ENCODE data around the gene SYNDIG1L. TPM values are rescaled to one million over a fixed set of nuclear protein-coding genes. Genes with fewer than 3 reads are reported as not detected.

The SYNDIG1L gene
- total RNA-seq, 1 donor from 2014 or later = not detected

- H3K4me3 Mint-ChIP-seq (ENCODE audit: unreplicated experiment) = no peak overlapping the region
- peaks cover 59% of the 10 kb centered on the region for H3K27me3 Mint-ChIP-seq (ENCODE audit: low read depth)
- TF ChIP-seq, protein P1, sequence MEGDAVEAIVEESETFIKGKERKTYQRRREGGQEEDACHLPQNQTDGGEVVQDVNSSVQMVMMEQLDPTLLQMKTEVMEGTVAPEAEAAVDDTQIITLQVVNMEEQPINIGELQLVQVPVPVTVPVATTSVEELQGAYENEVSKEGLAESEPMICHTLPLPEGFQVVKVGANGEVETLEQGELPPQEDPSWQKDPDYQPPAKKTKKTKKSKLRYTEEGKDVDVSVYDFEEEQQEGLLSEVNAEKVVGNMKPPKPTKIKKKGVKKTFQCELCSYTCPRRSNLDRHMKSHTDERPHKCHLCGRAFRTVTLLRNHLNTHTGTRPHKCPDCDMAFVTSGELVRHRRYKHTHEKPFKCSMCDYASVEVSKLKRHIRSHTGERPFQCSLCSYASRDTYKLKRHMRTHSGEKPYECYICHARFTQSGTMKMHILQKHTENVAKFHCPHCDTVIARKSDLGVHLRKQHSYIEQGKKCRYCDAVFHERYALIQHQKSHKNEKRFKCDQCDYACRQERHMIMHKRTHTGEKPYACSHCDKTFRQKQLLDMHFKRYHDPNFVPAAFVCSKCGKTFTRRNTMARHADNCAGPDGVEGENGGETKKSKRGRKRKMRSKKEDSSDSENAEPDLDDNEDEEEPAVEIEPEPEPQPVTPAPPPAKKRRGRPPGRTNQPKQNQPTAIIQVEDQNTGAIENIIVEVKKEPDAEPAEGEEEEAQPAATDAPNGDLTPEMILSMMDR (IDR thresholded peaks at IDR 0.05) = no peak
- no peak for DNase-seq (ENCODE audit: low spot score)
- peaks cover 3% of the 10 kb centered on the region for H3K36me3 Mint-ChIP-seq (ENCODE audit: low read depth)
- no peak overlapping the region for H3K27ac Mint-ChIP-seq (ENCODE audit: unreplicated experiment)
- H3K9me3 Mint-ChIP-seq (ENCODE audit: low read depth) = peaks cover 6% of the 10 kb centered on the region
- H3K4me1 Mint-ChIP-seq (ENCODE audit: low read depth) = peaks cover 2% of the 10 kb centered on the region
These were observed 1.4 kb downstream of the SYNDIG1L start for GRCh38 chr14:74424606-74425005.

DNA sequence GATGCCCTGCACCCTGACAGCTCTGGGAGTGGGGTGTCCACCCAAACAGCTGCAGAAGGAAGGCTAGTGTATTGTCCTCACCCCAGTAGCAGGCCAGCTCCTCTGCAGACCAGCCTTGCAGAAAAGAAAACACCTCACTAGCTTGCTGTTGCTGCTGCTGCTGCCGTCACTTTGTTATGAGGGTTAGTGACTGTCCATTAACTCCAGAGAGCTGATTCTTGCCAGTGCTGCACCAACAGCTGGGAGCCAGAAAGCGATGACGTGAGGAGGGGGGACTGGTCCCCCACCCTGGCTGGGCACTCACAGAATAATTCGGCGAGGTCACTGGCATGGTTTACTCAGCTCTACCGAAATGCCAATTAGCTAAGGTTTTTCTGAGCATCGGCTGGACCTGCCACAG, 2.8 kb downstream of the SYNDIG1L start:
- H3K27me3 Mint-ChIP-seq (ENCODE audit: low read depth) = peaks cover 47% of the 10 kb centered on the region
- no peak overlapping the region for H3K27ac Mint-ChIP-seq (ENCODE audit: unreplicated experiment)
- peaks cover 6% of the 10 kb centered on the region for H3K9me3 Mint-ChIP-seq (ENCODE audit: low read depth)
- TF ChIP-seq, protein P1 (IDR thresholded peaks at IDR 0.05) = no peak
- no peak for DNase-seq (ENCODE audit: low spot score)
- no peak overlapping the region for H3K4me3 Mint-ChIP-seq (ENCODE audit: unreplicated experiment)
- peaks cover 2% of the 10 kb centered on the region for H3K4me1 Mint-ChIP-seq (ENCODE audit: low read depth)
- H3K36me3 Mint-ChIP-seq (ENCODE audit: low read depth) = peaks cover 3% of the 10 kb centered on the region

DNA sequence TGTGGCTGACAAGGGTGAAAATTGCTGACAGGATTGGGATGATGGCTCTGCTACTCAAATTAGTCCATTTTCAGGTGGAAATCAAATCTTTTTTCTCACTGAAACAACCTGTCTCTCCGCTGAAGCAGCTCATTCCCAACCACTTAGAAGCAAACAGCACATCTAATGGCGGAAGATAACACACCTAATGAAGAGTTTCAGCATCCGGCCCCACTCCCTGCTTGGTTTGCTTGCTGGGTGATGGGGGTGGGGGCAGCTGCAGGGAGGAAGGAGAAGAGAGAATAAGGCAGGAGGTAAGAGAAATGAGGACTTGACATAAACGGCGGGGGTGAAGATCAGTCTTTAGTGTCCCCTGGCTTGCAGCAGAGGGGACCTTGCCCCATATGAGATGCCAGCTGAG, 4.0 kb downstream of the SYNDIG1L start:
- Mint-ChIP-seq H3K27me3 (ENCODE audit: low read depth) (peaks cover 42% of the 10 kb centered on the region), H3K36me3 (ENCODE audit: low read depth) (peaks cover 3% of the 10 kb centered on the region), H3K9me3 (ENCODE audit: low read depth) (peaks cover 6% of the 10 kb centered on the region), H3K4me1 (ENCODE audit: low read depth) (peaks cover 2% of the 10 kb centered on the region), H3K4me3 (ENCODE audit: unreplicated experiment) (no peak overlapping the region), H3K27ac (ENCODE audit: unreplicated experiment) (no peak overlapping the region)
- TF ChIP-seq, protein P1 (IDR thresholded peaks at IDR 0.05) = no peak
- no peak for DNase-seq (ENCODE audit: low spot score)

DNA sequence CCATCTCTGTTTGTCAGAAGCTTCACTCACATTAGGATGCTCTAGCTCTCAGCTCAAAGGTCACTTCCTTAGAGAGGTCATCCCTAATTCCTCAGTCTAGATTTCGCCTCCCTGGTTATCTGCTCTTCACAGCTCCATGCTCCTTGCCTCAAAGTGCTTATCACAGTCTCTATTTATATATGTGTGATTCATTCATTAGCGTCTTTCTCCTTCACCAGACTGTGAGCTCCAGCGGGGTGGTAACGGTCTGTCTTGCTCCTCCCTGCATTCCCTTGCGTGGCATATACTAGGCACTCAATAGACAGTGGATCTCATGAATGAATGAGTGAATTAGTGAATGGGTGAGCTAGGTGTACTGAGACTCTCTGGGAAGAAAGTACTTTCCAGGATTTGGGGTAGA, 6.9 kb downstream of the SYNDIG1L start:
- Mint-ChIP-seq H3K4me3 (ENCODE audit: unreplicated experiment) (no peak overlapping the region), H3K36me3 (ENCODE audit: low read depth) (peaks cover 2% of the 10 kb centered on the region), H3K9me3 (ENCODE audit: low read depth) (peaks cover 6% of the 10 kb centered on the region), H3K4me1 (ENCODE audit: low read depth) (peaks cover 8% of the 10 kb centered on the region), H3K27me3 (ENCODE audit: low read depth) (peaks cover 38% of the 10 kb centered on the region), H3K27ac (ENCODE audit: unreplicated experiment) (no peak overlapping the region)
- no peak for DNase-seq (ENCODE audit: low spot score)
- TF ChIP-seq, protein P1 (IDR thresholded peaks at IDR 0.05) = no peak

DNA sequence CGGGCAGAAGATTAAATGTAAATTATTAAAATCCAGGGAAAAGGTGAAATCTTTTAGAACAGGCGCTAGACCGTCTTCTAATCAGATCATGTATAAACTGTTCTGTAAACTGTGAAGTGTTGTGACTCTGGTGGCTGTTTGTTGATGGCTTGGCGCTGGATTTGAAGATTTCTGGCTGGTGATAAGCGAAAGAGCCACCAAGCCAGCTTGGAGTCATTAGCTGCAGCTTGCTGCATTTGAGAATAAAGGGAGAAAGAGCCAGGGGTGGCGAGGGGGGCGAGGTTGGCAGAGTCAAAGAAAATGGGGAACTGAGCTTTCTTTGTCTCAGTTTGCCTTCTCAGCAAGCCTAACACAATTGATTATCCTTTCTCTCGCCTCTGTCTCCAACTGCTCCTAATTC, 8.0 kb downstream of the SYNDIG1L start:
- peaks cover 35% of the 10 kb centered on the region for H3K27me3 Mint-ChIP-seq (ENCODE audit: low read depth)
- H3K36me3 Mint-ChIP-seq (ENCODE audit: low read depth) = peaks cover 2% of the 10 kb centered on the region
- no peak overlapping the region for H3K27ac Mint-ChIP-seq (ENCODE audit: unreplicated experiment)
- TF ChIP-seq, protein P1 (IDR thresholded peaks at IDR 0.05) = no peak
- no peak overlapping the region for H3K4me3 Mint-ChIP-seq (ENCODE audit: unreplicated experiment)
- H3K9me3 Mint-ChIP-seq (ENCODE audit: low read depth) = peaks cover 6% of the 10 kb centered on the region
- DNase-seq (ENCODE audit: low spot score) = no peak
- H3K4me1 Mint-ChIP-seq (ENCODE audit: low read depth) = peaks cover 9% of the 10 kb centered on the region

Data from chondrocyte (in vitro differentiated cells).